HG02870 (cell line): ENCODE results near the gene SUMF1.
"Not testable (repeated sequence)": the region's sequence is repeated elsewhere in the genome, so short reads cannot be mapped to it uniquely, and the experiment has no call there.

Experiments used
- ATAC-seq: cut with Tn5 transposase; IDR thresholded peaks from one replicate; pipeline ENCODE4 v1.9.1; 2021; ENCODE audit warnings: mild to moderate bottlenecking, moderate library complexity; ENCODE audit not compliant: unreplicated experiment

The SUMF1 gene

GRCh38 chr3:4340411-4341335 lies 126.4 kb downstream of the SUMF1 start:
- ATAC-seq = no peak

- no peak for ATAC-seq
These were observed 127.0 kb downstream of the SUMF1 start for GRCh38 chr3:4340077-4340410.

- ATAC-seq = no peak
These were observed 128.3 kb downstream of the SUMF1 start for GRCh38 chr3:4338751-4339150.

GRCh38 chr3:4336850-4337546 lies 130.1 kb downstream of the SUMF1 start:
- no peak for ATAC-seq

GRCh38 chr3:4335840-4336562 lies 131.1 kb downstream of the SUMF1 start:
- no peak for ATAC-seq

GRCh38 chr3:4334548-4334947 lies 132.5 kb downstream of the SUMF1 start:
- no peak for ATAC-seq

- no peak for ATAC-seq
These were observed 134.1 kb downstream of the SUMF1 start for GRCh38 chr3:4332991-4333390.

GRCh38 chr3:4332574-4332973 lies 134.5 kb downstream of the SUMF1 start:
- ATAC-seq = no peak

GRCh38 chr3:4332111-4332510 lies 135.0 kb downstream of the SUMF1 start:
- ATAC-seq = no peak

- not testable (repeated sequence) for ATAC-seq
These were observed 137.3 kb downstream of the SUMF1 start for GRCh38 chr3:4329806-4330205.

- no peak for ATAC-seq
These were observed 140.2 kb downstream of the SUMF1 start for GRCh38 chr3:4326868-4327267.

GRCh38 chr3:4323246-4324027 lies 143.6 kb downstream of the SUMF1 start:
- ATAC-seq = no peak

GRCh38 chr3:4322635-4323034 lies 144.4 kb downstream of the SUMF1 start:
- ATAC-seq = no peak

- no peak for ATAC-seq
These were observed 145.3 kb downstream of the SUMF1 start for GRCh38 chr3:4321732-4322131.

GRCh38 chr3:4320096-4320911 lies 146.8 kb downstream of the SUMF1 start:
- no peak for ATAC-seq

GRCh38 chr3:4314688-4315087 lies 152.4 kb downstream of the SUMF1 start:
- no peak for ATAC-seq

- ATAC-seq = no peak
These were observed 153.3 kb downstream of the SUMF1 start for GRCh38 chr3:4313606-4314293.

- no peak for ATAC-seq
These were observed 155.6 kb downstream of the SUMF1 start for GRCh38 chr3:4311496-4311895.
